SK-MEL-5 (cell line): ENCODE data around the gene MLLT10. TPM values are rescaled to one million over a fixed set of nuclear protein-coding genes. Genes with fewer than 3 reads are reported as not detected.

Experiments used
- DNase-seq: peaks from one replicate; pipeline ENCODE4 v3.0.0-alpha.2; 2016; ENCODE audit warnings: low read depth, low spot score
- in situ Hi-C: cut with HindIII; loops from 2 replicates; pipeline ENCODE4 v1.10.0; 2016; ENCODE audit warnings: low sequenced_read_pairs, high pct_unique_total_duplicates, low pct_unique_long_range_greater_than_20kb
- polyA plus RNA-seq, 2 experiments: library from polyadenylated mRNA; depleted of rRNA; stranded (reverse); fragments of >200 nt; gene quantifications; 2 replicates each; pipeline ENCODE4 v1.2.3, GENCODE V29; 2015
- total RNA-seq: library from RNA; depleted of rRNA; stranded (reverse); fragments of >200 nt; shearing (Covaris generic); gene quantifications from 2 replicates; pipeline ENCODE4 v1.2.3, GENCODE V29; 2014; rRNA removed

Gene MLLT10
- total RNA-seq: 24.8 and 25.0 TPM in 2 replicates
- 19.4 and 20.6 TPM in 2 replicates for polyA plus RNA-seq (2015; cell fraction: cytosol; rRNA removed)
- polyA plus RNA-seq (2015; cell fraction: nucleus; rRNA removed): 43.2 and 47.5 TPM in 2 replicates

DNA sequence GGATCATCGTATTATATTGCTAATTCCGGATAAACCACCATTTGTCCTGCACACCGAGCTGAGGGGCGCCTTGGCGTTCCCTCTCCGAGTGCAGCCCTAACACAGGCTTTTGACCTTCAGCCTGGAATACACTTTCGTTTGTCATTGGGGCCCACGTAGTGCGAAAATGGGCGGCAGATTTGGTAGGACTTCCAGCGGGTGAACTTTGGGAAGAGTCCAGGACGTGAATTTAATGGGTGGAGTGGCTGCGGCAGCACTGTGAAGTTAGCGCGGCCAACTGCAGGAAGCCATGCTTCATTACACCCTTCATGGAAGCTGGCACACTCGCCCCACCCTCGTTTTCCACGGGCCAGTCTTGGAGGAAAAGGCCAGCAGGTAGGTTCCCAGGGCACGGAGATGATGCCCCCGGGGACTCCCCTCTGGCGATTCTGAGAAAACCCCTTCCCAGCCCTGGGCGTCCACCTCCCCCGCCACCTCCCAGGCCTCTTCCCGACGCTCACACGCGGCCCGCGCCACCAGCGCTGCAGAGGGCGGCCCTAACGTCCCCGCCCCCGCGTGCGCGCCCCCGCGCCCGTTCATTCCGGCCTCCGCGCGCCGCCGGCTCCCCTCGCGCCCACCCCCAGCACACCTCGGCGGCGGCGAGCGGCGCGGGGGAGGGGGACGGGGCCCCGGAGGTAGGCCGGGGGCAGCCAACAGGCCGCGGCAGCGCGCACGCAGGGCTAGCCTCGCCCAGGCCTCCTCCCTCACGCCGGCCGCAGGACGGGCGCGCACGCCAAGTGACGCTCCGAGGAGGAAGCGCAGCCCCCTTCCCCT is at the start of gene MLLT10:
Gene MLLT10 (plus strand): TSS at position 766 of the 813 bp plus-strand sequence. CDS start 413 bp downstream, outside the sequence.
- DNase-seq: peak; percentile 89
- in situ Hi-C loops: no loop called here

DNA sequence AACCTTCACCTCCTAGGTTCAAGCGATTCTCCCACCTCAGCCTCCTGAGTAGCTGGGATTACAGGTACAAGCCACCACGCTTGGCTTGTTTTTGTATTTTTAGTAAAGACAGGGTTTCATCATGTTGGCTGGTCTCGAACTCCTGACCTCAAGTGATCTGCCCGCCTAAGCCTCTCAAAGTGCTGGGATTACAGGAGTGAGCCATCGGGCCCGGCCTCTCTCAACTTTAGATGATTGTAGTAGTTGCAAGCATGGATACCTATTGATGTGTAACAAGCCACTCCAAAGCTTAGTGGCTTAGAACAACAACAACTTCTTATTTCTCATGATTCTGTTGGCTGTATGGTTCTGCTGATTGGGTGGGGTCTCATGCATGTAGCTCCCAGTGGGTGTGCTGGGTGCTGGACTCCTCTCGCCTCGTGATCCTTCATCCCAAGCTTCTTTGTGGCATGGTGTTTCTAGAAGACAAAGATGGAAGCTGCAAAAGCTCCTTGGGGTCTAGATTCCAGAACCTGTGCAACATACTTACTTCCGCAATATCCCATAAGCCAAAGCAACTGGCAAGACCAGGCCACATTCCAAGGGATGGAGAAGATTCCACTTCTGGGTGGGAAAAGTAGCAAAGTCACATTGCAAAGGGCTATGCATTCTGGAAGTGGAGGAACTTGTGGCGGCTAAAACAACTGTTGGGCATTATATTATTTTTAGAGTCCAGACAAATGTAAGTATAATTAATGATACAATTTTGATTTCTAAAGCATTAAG is 46.4 kb upstream of the MLLT10 start:
- in situ Hi-C loops: no loop called here
- no peak for DNase-seq

DNA sequence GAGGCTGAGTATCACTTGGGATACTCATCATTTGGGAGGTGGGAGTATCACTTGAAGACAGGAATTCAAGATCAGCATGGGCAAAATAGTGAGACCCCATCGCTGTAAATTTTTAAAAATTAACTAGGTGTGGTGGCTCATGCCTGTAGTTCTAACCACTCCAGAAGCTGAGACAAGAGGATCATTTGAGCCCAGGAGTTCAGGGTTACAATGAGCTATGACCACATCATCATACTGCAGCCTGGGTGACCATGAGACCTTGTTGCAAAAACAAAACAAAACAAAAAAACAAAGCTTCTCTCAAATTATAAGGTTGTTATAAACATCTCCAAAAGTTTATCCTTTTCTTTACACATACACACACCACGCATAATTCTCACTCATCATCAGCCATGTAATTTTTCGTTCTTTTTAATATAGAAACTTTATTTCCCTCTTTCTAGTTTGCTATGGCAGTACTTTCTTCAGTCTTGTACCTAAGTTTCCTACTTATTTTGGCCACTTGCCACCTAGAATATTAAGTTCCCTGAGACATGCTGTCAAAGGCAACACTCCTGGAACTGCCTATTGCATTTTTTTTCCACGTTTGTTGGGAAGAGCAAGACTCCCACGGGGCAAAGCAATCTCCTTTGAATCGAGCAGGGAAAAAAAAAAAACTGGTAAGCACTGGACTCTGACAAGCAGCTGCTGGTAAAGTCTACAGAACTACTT is 45.6 kb upstream of the MLLT10 start:
- DNase-seq: no peak
- in situ Hi-C loops: no loop called here

DNA sequence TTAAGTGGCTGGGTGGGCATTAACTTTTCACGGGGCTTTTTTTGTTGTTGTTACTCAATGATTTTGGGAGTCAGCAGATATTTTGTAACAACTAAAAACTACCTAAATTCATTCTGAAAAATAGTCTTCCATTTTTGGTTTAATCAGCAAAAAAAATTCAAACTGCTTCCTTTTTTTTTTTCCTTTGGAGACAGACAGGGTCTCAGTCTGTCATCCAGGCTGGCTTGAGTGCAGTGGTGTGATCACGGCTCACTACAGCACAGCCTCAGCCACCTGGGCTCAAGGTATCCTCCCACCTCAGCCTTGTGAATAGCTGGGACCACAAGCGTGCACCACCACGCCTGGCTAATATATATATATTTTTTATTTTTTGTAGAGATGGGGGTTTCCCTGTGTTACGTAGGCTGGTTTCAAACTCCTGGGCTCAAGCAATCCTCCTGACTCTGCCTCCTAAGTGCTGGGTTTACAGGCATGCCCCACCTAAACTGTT is 45.0 kb upstream of the MLLT10 start:
- no peak for DNase-seq
- in situ Hi-C loops: no loop called here

DNA sequence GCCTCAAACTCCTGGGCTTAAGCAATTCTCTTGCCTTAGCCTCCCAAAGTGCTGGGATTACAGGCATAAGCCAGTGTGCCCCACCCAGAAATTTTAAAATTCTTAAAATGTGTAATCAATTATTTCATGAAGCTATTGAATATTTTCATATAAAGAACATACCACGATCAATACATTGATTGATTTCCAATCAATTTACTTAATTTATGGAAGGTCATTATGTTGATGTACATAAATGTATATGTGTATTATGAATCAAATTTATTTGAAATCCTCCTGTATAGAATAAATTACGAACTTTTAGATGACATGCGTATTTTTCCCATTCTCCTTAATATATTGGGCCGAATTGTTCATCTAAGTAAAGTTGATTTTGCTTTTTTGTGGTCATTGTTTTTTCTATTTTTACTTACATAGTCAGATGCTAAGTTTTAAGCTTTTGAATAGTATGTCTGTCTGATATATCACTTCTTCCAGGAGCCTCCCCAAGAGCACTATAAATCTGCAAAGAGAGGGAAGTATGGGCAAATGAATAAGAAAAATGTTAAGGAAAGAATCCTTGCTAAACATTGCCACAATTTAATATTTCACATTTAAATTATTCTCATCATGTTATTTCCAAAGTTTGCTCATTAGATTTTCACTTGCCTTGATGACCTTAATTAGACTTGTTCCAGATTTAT is 43.9 kb upstream of the MLLT10 start:
- in situ Hi-C loops: no loop called here
- no peak for DNase-seq

DNA sequence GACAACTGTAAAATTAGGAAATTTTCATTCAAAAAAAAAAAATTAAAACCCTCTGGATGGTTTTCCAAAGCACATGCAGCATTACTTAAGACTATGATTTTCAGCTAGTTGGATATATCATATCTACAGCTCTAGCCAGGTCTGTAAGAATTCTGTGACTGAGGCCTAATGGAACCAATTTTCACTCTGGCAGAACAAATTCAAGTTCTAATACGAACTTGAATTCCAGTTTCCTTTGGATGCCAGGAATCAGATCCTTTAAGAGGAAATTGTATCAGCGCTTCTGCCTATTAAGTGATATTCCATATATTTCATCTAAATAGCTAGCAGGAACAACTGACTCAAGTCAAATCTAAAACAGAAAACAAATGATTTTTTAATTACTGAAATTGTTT is 43.3 kb upstream of the MLLT10 start:
- in situ Hi-C loops: no loop called here
- DNase-seq: no peak

DNA sequence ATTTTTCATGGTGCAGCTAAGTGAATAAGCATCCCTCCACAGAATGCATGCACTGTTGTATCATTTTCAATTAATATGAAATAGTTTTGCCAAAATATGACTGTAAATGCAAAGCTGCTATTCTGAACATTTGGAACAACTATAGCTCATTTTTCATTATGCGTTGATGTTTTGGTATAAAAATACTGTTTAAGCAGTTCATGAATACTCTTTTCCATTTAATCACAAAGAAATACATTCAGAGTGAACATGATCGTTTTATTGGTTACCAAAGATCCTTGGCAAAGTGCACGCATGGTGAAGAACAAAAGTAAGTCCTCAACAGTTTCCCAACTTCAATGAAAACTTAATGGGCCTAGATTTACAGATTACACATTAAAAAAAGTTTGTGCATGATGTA is 41.6 kb upstream of the MLLT10 start:
- in situ Hi-C loops: no loop called here

DNA sequence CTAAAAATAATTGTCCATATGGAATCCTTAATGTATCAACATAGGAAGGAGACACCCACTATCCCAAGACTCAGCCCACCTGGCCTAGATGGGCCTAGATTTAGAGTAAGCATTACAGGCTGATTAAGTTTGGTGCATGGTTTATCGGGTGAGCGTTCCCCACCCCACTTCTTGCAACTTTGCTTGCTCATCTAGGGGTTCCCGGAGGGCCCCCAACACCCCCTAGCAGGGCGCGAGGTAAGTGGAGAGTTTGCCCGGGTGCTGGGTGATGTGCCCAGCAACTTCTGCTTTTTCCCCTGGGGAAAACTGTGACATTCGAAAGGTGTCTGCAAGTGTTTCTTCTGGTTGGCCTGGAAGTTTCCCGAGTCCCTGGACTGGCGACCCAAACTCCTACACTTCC is 40.2 kb upstream of the MLLT10 start:
- in situ Hi-C loops: no loop called here
- no peak for DNase-seq

More for the DNA sequence above, 41.6 kb upstream of the MLLT10 start:
- DNase-seq: no peak

DNA sequence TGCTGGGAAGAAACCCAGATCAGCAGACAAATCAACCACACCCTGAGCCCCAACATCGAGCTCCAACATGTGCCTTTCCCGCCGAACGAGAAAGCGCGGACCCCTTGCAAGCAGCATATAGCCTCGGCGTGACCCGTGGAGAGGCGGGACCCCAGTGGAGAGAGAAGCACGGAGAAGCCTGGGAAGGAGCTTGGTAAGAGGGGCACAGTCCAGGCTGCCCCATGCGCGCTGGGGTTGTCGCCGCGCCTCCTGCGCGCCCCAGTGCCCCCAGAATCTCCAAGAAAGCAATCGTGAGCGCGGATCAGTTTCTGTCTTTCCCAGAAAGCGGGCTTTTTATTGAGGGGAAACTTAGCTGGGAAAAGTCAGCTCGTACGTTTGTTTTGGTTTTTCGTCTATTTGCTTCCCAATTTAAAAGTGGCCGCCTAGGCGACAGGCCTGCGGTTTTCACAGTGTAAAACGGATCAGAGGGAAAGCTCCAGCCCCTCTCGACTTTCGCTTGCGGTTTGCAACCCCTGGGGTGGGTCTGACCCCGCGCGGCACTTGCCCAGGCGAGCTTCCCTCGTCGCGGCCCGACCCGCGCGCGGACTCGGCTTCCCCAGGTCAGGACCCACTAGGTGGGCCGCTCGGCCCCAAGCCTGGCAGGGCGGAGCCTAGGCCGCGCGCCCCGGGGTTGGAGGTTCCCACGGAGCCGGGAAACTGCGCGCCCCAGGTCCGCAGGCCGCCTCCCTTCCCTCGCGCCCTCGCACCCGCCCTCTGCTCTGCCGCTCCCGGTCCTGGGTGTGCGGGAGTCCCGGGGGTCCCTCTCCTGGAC is 39.6 kb upstream of the MLLT10 start:
- in situ Hi-C loops: no loop called here

DNA sequence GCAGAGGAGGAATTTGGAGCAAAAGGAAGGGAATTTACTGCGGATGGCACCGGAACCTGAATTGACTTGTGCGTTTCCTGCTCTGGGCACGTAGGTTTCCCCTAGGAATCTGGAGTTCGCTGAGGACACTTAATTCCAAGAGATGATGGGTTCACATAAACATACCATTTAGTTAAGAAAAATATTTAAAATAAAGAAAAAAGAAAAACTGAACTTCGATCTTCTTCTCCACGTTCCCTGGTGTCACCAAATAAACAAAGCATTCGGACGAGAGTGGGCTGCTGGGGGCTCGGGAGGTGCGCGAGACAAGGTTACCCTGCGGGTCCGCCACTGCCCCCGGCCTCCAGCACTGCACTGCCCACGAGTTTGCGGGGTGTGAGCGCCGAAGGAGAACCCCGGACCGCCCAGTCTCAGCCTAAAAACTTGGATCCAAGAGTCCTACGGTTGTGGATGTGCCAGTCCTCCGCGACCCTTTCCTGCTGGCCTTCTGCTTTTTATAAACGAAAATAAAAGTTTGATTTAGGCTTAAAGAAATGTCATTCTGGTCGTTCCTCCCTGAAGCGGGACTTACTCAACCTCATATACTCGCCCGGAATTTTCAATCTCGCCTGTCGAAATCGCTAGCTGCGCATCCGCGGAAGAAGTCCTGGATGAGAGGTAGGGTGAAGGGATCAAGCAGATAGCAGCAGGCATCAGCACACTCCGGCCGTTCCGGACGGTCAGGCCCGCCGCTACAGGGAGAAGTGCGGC is 38.9 kb upstream of the MLLT10 start:
- DNase-seq: no peak
- in situ Hi-C loops: no loop called here

More for the DNA sequence above, 39.6 kb upstream of the MLLT10 start:
- DNase-seq: no peak

DNA sequence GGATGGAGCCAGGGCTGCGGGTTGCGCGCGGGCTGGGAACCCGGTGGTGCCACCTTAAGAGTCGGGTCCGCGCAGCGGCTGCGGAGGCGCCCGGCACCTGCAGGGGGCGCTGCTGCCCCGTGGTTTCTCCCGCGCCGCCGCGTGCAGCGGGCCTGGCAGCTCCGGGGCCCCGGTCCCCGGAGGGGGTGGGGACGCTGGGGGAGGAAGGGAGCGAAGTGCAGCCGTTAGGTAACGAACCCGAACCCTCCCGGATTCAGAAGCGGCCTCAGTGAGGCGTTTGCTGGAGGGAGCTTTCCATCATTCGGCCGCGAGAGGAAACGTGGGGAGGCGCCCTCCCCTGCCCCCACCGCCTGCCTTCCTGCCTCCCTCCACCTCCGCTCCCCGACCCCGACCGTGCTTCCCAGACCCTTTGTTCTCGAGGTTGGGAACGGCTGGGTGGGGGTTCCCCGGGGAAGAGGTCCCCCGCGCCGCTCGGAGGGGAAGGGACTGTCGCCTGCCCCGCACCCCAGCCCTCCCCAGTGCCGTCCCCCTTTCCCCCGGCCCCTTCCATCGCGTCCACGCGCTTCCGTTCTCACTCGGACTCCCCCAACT is 38.2 kb upstream of the MLLT10 start:
- peak; percentile 74 for DNase-seq
- in situ Hi-C loops: no loop called here

DNA sequence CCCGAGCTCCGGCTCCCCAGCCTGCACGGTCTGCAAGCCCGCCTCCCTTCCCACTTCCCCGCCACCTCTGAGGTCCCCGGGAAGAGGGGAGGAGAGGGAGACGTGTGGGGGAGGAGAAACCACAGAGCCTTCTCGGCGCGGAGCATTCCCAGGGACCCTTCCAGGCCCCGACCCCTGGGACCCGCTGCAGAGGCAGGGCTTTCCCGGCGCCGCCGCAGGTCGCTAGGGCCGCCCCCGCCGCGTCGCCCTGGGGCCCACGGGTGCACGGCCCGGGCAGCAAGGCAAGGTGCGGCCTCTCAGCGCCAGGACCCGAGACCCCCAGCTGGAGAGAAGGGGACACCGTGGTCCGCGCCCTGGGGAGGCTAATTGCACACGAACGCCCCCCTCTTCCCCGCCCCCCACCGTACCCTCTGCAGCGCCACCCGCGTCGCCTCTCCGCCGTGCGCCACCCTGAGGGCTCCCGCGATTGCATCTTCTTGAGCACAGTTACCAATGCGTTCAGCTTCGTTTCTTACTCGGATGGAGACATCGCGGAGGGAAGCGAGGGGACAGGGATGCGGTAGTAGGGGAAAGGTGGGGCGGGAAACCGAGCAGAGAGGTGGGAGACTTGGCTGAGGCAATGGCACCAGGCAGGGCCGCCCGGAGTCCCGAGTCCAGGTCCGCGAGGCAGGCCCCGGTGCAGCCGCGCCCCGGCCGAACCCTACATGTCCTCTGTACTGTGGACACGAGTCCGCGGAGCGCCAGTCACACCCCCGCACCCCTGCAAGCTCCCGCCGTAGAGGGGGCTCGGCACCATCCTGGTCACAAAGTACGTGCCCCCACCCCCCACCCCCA is 37.5 kb upstream of the MLLT10 start:
- in situ Hi-C loops: no loop called here
- peak; percentile 52 for DNase-seq

DNA sequence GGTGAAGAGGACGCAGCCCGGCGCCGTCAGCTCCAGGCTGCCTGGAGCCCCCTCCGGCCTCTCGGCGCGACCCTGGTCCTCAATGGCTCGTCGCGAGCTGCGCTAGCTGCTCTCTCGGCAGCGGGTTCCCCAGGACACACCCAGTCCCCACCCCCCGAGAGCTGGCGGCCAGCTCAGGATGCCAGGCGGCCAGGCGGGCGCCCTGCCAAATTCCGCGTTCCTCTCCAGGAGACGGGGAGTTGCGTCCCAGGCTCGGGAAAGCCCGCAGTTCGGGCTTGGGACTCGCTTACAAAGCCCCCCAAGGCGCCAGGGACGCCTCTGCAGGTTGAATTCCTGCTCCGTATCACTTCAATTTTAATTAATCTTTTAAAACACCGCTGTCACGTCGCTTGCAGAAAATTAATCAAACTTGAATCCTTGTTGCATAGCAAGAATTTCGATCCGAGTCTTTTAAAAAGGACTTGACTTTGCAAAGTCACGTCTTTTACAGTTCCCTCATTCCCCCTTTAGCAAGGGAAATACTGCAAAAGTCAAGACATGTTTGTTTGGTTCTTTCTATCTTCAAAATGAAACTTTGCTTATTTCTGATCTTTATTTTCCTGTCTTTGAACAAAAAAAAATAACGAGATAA is 36.7 kb upstream of the MLLT10 start:
- in situ Hi-C loops: no loop called here
- peak; percentile 70 for DNase-seq

DNA sequence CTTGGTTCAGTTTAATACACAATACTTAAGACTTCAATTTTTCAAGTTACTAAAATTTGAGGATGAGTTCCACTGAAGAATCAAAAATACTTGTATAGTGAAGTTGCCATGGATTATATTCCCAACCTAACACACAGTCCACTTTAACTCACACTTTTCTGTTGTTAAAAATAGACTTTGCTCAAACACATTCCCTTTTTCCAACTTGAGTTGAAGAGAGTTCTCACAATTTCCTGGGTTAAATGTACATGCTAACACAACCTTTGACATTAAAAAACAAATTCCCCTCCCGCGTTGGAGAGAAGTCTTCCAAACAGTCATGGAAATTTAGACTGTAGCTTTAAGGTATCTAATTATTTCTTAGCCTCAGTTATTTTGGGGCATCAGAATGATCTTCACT is 35.7 kb upstream of the MLLT10 start:
- DNase-seq: no peak
- in situ Hi-C loops: no loop called here
